IMR-90 (cell line): Measurements from ENCODE around the gene SOX9. TPM values are rescaled to one million over a fixed set of nuclear protein-coding genes. Genes with fewer than 3 reads are reported as not detected.

Experiments used
- ATAC-seq: fragments of 200-7000 bp; cut with Tn5 transposase; 2 replicates; pipeline ENCODE4 v1.9.1; 2020; ENCODE audit warnings: low read depth, mild to moderate bottlenecking, moderate library complexity
- BruUV-seq: library from RNA; stranded (reverse); fragments of 400-500 nt; replicated peaks from 2 replicates; lab custom pipeline; 2021; lab: Mats Ljungman, UMichigan
- CTCF ChIA-PET: fragments of 300-600 bp; formaldehyde crosslinking; extraction: SDS; loops from one replicate; lab custom pipeline; 2021; ENCODE audit warnings: antibody characterized with exemption; lab: Yijun Ruan, JAX
- POLR2A ChIA-PET: fragments of 300-600 bp; sonication (Branson Sonifier 250); formaldehyde crosslinking; loops from one replicate; lab custom pipeline; 2022; ENCODE audit warnings: antibody characterized with exemption; ENCODE audit not compliant: unreplicated experiment; lab: Charles Lee
- DNase-seq: peaks from one replicate; pipeline ENCODE4 v3.0.0; 2013
- H2AFZ ChIP-seq: replicated peaks from 2 replicates; pipeline ENCODE3; 2013; ENCODE audit warnings: low read length, mild to moderate bottlenecking; ENCODE audit not compliant: poor library complexity
- H2AK5ac ChIP-seq: 2 replicates; pipeline ENCODE4 v1.6.1; 2013; ENCODE audit warnings: low read depth, low read length, inconsistent platforms
- H2AK9ac ChIP-seq: replicated peaks from 2 replicates; pipeline ENCODE3; 2013; ENCODE audit warnings: mild to moderate bottlenecking, low read depth, low read length, moderate library complexity; ENCODE audit not compliant: poor library complexity
- H2BK120ac ChIP-seq: 2 replicates; pipeline ENCODE4 v1.6.1; 2013; ENCODE audit warnings: low read depth, low read length, inconsistent platforms
- H2BK15ac ChIP-seq: 3 replicates; pipeline ENCODE4 v1.6.1; 2013; ENCODE audit warnings: low read depth, low read length, inconsistent platforms
- H2BK20ac ChIP-seq: 2 replicates; pipeline ENCODE4 v1.6.1; 2013; ENCODE audit warnings: low read depth, mild to moderate bottlenecking, inconsistent platforms, low read length, moderate library complexity
- H2BK5ac ChIP-seq: 2 replicates; pipeline ENCODE4 v1.6.1; 2013; ENCODE audit warnings: mild to moderate bottlenecking, low read depth, low read length, inconsistent platforms; ENCODE audit not compliant: poor library complexity, severe bottlenecking
- H3K14ac ChIP-seq: replicated peaks from 2 replicates; pipeline ENCODE4 v1.6.1; 2013; ENCODE audit warnings: low read depth, low read length, inconsistent platforms
- H3K18ac ChIP-seq: 2 replicates; pipeline ENCODE4 v1.6.1; 2013; ENCODE audit warnings: low read depth, low read length, control low read depth
- H3K23ac ChIP-seq: 2 replicates; pipeline ENCODE4 v1.6.1; 2013; ENCODE audit warnings: low read depth, low read length, inconsistent platforms
- H3K27ac ChIP-seq: 2 replicates; pipeline ENCODE4 v1.5.1; 2013; ENCODE audit warnings: mild to moderate bottlenecking, control low read depth, low read length; ENCODE audit not compliant: insufficient read depth
- H3K27me3 ChIP-seq: 2 replicates; pipeline ENCODE4 v1.6.1; 2013; ENCODE audit warnings: low read length; ENCODE audit not compliant: control insufficient read depth, insufficient read depth
- H3K36me3 ChIP-seq: 2 replicates; pipeline ENCODE4 v1.6.1; 2013; ENCODE audit warnings: low read length, mixed read lengths; ENCODE audit not compliant: control insufficient read depth, insufficient read depth
- H3K4ac ChIP-seq: 2 replicates; pipeline ENCODE4 v1.6.1; 2013; ENCODE audit warnings: low read depth, low read length, inconsistent platforms
- H3K4me1 ChIP-seq: 2 replicates; pipeline ENCODE4 v1.6.1; 2013; ENCODE audit warnings: low read length, mixed read lengths; ENCODE audit not compliant: control insufficient read depth, insufficient read depth
- H3K4me2 ChIP-seq: 2 replicates; pipeline ENCODE4 v1.6.1; 2013; ENCODE audit warnings: low read depth, mild to moderate bottlenecking, control low read depth, low read length, moderate library complexity
- H3K4me3 ChIP-seq: 2 replicates; pipeline ENCODE4 v1.5.1; 2013; ENCODE audit warnings: low read depth, mild to moderate bottlenecking, control low read depth, low read length, moderate library complexity; ENCODE audit not compliant: insufficient read depth
- H3K56ac ChIP-seq: 2 replicates; pipeline ENCODE4 v1.6.1; 2013; ENCODE audit warnings: low read length, inconsistent platforms; ENCODE audit not compliant: insufficient read depth; ENCODE audit errors: extremely low read depth
- H3K79me1 ChIP-seq, 2 experiments: 2 replicates each; pipeline ENCODE4 v1.6.1; 2013; ENCODE audit warnings: low read length in 2 of 2, inconsistent platforms in 1 of 2, low read depth in 1 of 2
- H3K9ac ChIP-seq: 2 replicates; pipeline ENCODE4 v1.6.1; 2013; ENCODE audit warnings: low read depth, low read length, control low read depth
- H3K9me1 ChIP-seq: 2 replicates; pipeline ENCODE4 v1.6.1; 2013; ENCODE audit warnings: low read length, inconsistent platforms; ENCODE audit not compliant: insufficient read depth
- H3K9me3 ChIP-seq: 2 replicates; pipeline ENCODE4 v1.6.1; 2013; ENCODE audit warnings: low read length; ENCODE audit not compliant: control insufficient read depth, insufficient read depth
- H4K20me1 ChIP-seq: 2 replicates; pipeline ENCODE4 v1.6.1; 2013; ENCODE audit warnings: low read length, inconsistent platforms; ENCODE audit not compliant: insufficient read depth
- H4K5ac ChIP-seq: 2 replicates; pipeline ENCODE4 v1.6.1; 2013; ENCODE audit warnings: mild to moderate bottlenecking, low read depth, low read length, control low read depth
- H4K8ac ChIP-seq, 2 experiments: 2 replicates each; pipeline ENCODE4 v1.6.1; 2013; ENCODE audit warnings: low read depth in 2 of 2, low read length in 2 of 2, control low read depth in 1 of 2, inconsistent platforms in 1 of 2
- H4K91ac ChIP-seq: 2 replicates; pipeline ENCODE4 v1.6.1; 2013; ENCODE audit warnings: low read depth, low read length, inconsistent platforms; ENCODE audit not compliant: insufficient read depth
- BHLHE40 ChIP-seq: fragments of 150-350 bp; IDR thresholded peaks from 2 replicates; pipeline ENCODE4 v1.6.1; 2016; ENCODE audit warnings: mild to moderate bottlenecking, low read depth, low read length
- CEBPB ChIP-seq: IDR thresholded peaks from 2 replicates; pipeline ENCODE4 v1.6.1; 2012; ENCODE audit warnings: low read depth, low read length, improper control_type of control experiment
- CHD1 ChIP-seq: IDR thresholded peaks from 2 replicates; pipeline ENCODE4 v1.6.1; 2012; ENCODE audit warnings: low read depth, low read length, improper control_type of control experiment
- FOS ChIP-seq: fragments of 150-350 bp; IDR thresholded peaks from 2 replicates; pipeline ENCODE4 v1.6.1; 2016; ENCODE audit warnings: low read depth, low read length
- MAFK ChIP-seq: IDR thresholded peaks from 2 replicates; pipeline ENCODE4 v1.6.1; 2012; ENCODE audit warnings: low read depth, low read length, improper control_type of control experiment
- MAZ ChIP-seq: IDR thresholded peaks from 2 replicates; pipeline ENCODE4 v1.6.1; 2012; ENCODE audit warnings: low read depth, mild to moderate bottlenecking, low read length, improper control_type of control experiment, moderate library complexity, borderline replicate concordance
- MXI1 ChIP-seq: IDR thresholded peaks from 2 replicates; pipeline ENCODE4 v1.6.1; 2012; ENCODE audit warnings: low read depth, mild to moderate bottlenecking, low read length, moderate library complexity, borderline replicate concordance
- NFE2L2 ChIP-seq: fragments of 150-350 bp; IDR thresholded peaks from 2 replicates; pipeline ENCODE4 v1.6.1; 2016; ENCODE audit warnings: low read depth, mild to moderate bottlenecking, low read length
- POLR2A ChIP-seq: IDR thresholded peaks from 2 replicates; pipeline ENCODE4 v1.6.1; 2012; ENCODE audit warnings: mild to moderate bottlenecking, low read depth, low read length
- RAD21 ChIP-seq: IDR thresholded peaks from 2 replicates; pipeline ENCODE4 v1.6.1; 2012; ENCODE audit warnings: low read length, improper control_type of control experiment
- RCOR1 ChIP-seq: IDR thresholded peaks from 2 replicates; pipeline ENCODE4 v1.6.1; 2012; ENCODE audit warnings: mild to moderate bottlenecking, low read length, improper control_type of control experiment; ENCODE audit not compliant: insufficient replicate concordance
- RFX5 ChIP-seq: IDR thresholded peaks from 2 replicates; pipeline ENCODE4 v1.8.0; 2012; ENCODE audit warnings: low read depth, mild to moderate bottlenecking, low read length, moderate library complexity
- SMC3 ChIP-seq: fragments of 150-350 bp; IDR thresholded peaks from 2 replicates; pipeline ENCODE4 v1.6.1; 2016; ENCODE audit warnings: low read depth, mild to moderate bottlenecking, antibody characterized with exemption, low read length, moderate library complexity
- WGBS, 2 experiments: methylation state at CpG; one replicate each; pipeline versions ENCODE4 v1.1.5 to v1.1.7; 2013; ENCODE audit warnings: missing lambda C conversion rate in 2 of 2; ENCODE audit not compliant: insufficient read length in 1 of 2; ENCODE audit errors: extremely low coverage in 2 of 2; 5-methylcytosine and 5-hydroxymethylcytosine counted together
- dilution Hi-C: fragments of 300-500 bp; cut with HindIII; formaldehyde crosslinking; loops from one replicate; pipeline ENCODE4 v1.14.3; 2018; ENCODE audit warnings: low sequenced_read_pairs; ENCODE audit not compliant: unreplicated experiment
- in situ Hi-C: fragments of 300-500 bp; cut with MboI; formaldehyde crosslinking; loops from 3 replicates; pipeline ENCODE4 v1.14.3; 2019; ENCODE audit warnings: low sequenced_read_pairs, inconsistent platforms, mixed read lengths
- intact Hi-C: fragments of 100-400 bp; cut with micrococcal nuclease; formaldehyde crosslinking; loops from 2 replicates; pipeline ENCODE4 v1.10.0; 2022
- polyA plus RNA-seq, 3 experiments: library from polyadenylated mRNA; depleted of rRNA; stranded (reverse); fragments of >200 nt; gene quantifications; 2 replicates each; pipeline ENCODE4 v1.2.3, GENCODE V29; 2012; ENCODE audit warnings: low replicate concordance in 1 of 3
- total RNA-seq: library from RNA; depleted of rRNA; stranded (reverse); fragments of >200 nt; gene quantifications from 2 replicates; pipeline ENCODE4 v1.2.3, GENCODE V29; 2012
- TF ChIP-seq, protein P1 (sequence below): fragments of 150-350 bp; IDR thresholded peaks from 2 replicates; pipeline ENCODE4 v1.6.1; 2016; ENCODE audit warnings: low read depth, mild to moderate bottlenecking, low read length, moderate library complexity, borderline replicate concordance
- TF ChIP-seq, protein P2 (sequence below): conservative IDR thresholded peaks from 2 replicates; pipeline ENCODE4 v1.5.1; 2012; ENCODE audit warnings: mild to moderate bottlenecking, low read depth, low read length, improper control_type of control experiment
- TF ChIP-seq, protein P3 (sequence below): fragments of 150-350 bp; IDR thresholded peaks from 2 replicates; pipeline ENCODE4 v1.6.1; 2017; ENCODE audit warnings: mild to moderate bottlenecking, antibody characterized with exemption, low read length, low read depth

SOX9 gene
- total and polyA plus RNA-seq, 2 of the 4 experiments (the other 2 are of a cell fraction), result 4.1 to 12.7 TPM

DNA sequence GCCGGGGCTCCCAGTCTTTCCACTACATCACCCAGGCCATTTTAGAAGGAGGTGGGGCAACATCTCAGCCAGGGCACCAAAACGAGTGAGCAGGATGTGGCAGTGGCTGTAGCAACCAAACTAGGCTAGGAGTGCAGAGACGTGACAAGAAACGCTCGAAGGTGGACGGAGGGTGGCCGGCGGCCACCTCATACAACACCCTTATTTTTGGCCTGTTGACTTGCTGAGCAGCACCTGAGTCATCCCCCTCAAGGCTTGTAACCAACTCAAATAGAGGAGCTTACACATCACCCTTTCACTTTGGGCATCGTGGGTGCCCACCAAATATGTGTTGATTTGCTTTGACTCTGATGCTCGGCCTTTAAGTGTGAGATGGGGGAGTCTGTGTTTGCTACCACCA, 23.7 kb upstream of the SOX9 start:
- in situ Hi-C loops (no loop called here), intact Hi-C loops (no loop called here), dilution Hi-C loops (no loop called here)
- H2BK5ac ChIP-seq, result no peak overlapping the region
- H3K56ac ChIP-seq, result no peak overlapping the region
- TF ChIP-seq RFX5, result no peak
- TF ChIP-seq, protein P1, sequence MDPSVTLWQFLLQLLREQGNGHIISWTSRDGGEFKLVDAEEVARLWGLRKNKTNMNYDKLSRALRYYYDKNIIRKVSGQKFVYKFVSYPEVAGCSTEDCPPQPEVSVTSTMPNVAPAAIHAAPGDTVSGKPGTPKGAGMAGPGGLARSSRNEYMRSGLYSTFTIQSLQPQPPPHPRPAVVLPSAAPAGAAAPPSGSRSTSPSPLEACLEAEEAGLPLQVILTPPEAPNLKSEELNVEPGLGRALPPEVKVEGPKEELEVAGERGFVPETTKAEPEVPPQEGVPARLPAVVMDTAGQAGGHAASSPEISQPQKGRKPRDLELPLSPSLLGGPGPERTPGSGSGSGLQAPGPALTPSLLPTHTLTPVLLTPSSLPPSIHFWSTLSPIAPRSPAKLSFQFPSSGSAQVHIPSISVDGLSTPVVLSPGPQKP, result no peak
- TF ChIP-seq POLR2A, result no peak
- TF ChIP-seq RCOR1, result no peak
- no peak for TF ChIP-seq CHD1
- no peak for TF ChIP-seq BHLHE40
- TF ChIP-seq RAD21, result no peak
- TF ChIP-seq, protein P2, sequence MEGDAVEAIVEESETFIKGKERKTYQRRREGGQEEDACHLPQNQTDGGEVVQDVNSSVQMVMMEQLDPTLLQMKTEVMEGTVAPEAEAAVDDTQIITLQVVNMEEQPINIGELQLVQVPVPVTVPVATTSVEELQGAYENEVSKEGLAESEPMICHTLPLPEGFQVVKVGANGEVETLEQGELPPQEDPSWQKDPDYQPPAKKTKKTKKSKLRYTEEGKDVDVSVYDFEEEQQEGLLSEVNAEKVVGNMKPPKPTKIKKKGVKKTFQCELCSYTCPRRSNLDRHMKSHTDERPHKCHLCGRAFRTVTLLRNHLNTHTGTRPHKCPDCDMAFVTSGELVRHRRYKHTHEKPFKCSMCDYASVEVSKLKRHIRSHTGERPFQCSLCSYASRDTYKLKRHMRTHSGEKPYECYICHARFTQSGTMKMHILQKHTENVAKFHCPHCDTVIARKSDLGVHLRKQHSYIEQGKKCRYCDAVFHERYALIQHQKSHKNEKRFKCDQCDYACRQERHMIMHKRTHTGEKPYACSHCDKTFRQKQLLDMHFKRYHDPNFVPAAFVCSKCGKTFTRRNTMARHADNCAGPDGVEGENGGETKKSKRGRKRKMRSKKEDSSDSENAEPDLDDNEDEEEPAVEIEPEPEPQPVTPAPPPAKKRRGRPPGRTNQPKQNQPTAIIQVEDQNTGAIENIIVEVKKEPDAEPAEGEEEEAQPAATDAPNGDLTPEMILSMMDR, result no peak
- no peak for TF ChIP-seq FOS
- no peak for TF ChIP-seq NFE2L2
- no peak for TF ChIP-seq MAFK
- no peak for TF ChIP-seq MAZ
- TF ChIP-seq, protein P3, sequence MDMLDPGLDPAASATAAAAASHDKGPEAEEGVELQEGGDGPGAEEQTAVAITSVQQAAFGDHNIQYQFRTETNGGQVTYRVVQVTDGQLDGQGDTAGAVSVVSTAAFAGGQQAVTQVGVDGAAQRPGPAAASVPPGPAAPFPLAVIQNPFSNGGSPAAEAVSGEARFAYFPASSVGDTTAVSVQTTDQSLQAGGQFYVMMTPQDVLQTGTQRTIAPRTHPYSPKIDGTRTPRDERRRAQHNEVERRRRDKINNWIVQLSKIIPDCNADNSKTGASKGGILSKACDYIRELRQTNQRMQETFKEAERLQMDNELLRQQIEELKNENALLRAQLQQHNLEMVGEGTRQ, result no peak
- no peak for TF ChIP-seq MXI1
- TF ChIP-seq CEBPB, result no peak
- no peak for TF ChIP-seq SMC3
- H2AK5ac ChIP-seq, result no peak overlapping the region
- H3K18ac ChIP-seq, result no peak overlapping the region
- H3K27me3 ChIP-seq, result no peaks in the 10 kb centered on the region; the same call in 1 of the 2 replicates
- DNase-seq (no peak), ATAC-seq (no peak)
- H2BK20ac ChIP-seq, result no peak overlapping the region
- H2BK15ac ChIP-seq, result no peak overlapping the region
- H3K23ac ChIP-seq, result no peak overlapping the region
- no peak overlapping the region for H3K14ac ChIP-seq
- no peak overlapping the region for H3K4me2 ChIP-seq
- H3K4ac ChIP-seq, result no peak overlapping the region
- peaks cover 3% of the 10 kb centered on the region for H3K4me1 ChIP-seq
- H3K9ac ChIP-seq, result no peak overlapping the region
- no peak overlapping the region for H4K8ac ChIP-seq
- CTCF ChIA-PET, result no interaction called here
- H3K36me3 ChIP-seq, result no peaks in the 10 kb centered on the region
- WGBS, 2 experiments, result no CpG with 5 or more reads among the region's 10 CpGs
- POLR2A ChIA-PET, result no interaction called here
- BruUV-seq, result no TSS peak
- H3K79me1 ChIP-seq, result no peaks in the 10 kb centered on the region
- no peak overlapping the region for H3K27ac ChIP-seq
- no peak overlapping the region for H4K91ac ChIP-seq
- no peaks in the 10 kb centered on the region for H4K20me1 ChIP-seq
- no peak overlapping the region for H2AFZ ChIP-seq
- no peak overlapping the region for H2AK9ac ChIP-seq
- H3K9me3 ChIP-seq, result no peaks in the 10 kb centered on the region
- no peak overlapping the region for H2BK120ac ChIP-seq
- no peak overlapping the region for H3K4me3 ChIP-seq
- H4K5ac ChIP-seq, result no peak overlapping the region
- H3K9me1 ChIP-seq, result 0 out of 2 replicates have a peak, but pooled peaks cover 3% of the 10 kb centered on the region
